Activated CD4-positive, alpha-beta memory T cell treated with anti-CD3 and anti-CD28 coated beads, Interleukin-2, amount 10 ng/mL, durations not matched to agents 7 days and 5 days (primary cell): ENCODE data around the gene EIF4EBP2. TPM values are rescaled to one million over a fixed set of nuclear protein-coding genes. Genes with fewer than 3 reads are reported as not detected.

Source experiments
- CTCF ChIA-PET: fragments of 350-600 bp; sonication (Branson Sonifier 250); formaldehyde crosslinking; loops from one replicate; lab custom pipeline; 2021; ENCODE audit warnings: antibody characterized with exemption, inconsistent platforms; lab: Charles Lee
- POLR2A ChIA-PET: fragments of 350-600 bp; sonication (Branson Sonifier 250); formaldehyde crosslinking; loops from one replicate; lab custom pipeline; 2021; ENCODE audit warnings: antibody characterized with exemption; lab: Charles Lee
- DNase-seq: peaks from one replicate; pipeline ENCODE4 v3.0.0-alpha.2; 2020
- H3K27ac Mint-ChIP-seq: one replicate; pipeline ENCODE4 v1.8.0; 2021; ENCODE audit warnings: mild to moderate bottlenecking, mixed read lengths
- H3K27me3 Mint-ChIP-seq: one replicate; pipeline ENCODE4 v1.8.0; 2021; ENCODE audit warnings: mixed read lengths
- H3K36me3 Mint-ChIP-seq: one replicate; pipeline ENCODE4 v1.8.0; 2021; ENCODE audit warnings: low read depth, mixed read lengths
- H3K4me1 Mint-ChIP-seq: one replicate; pipeline ENCODE4 v1.8.0; 2021; ENCODE audit warnings: mixed read lengths
- H3K4me3 Mint-ChIP-seq: one replicate; pipeline ENCODE4 v1.8.0; 2021; ENCODE audit warnings: mild to moderate bottlenecking, mixed read lengths
- H3K9me3 Mint-ChIP-seq: one replicate; pipeline ENCODE4 v1.8.0; 2021; ENCODE audit warnings: mixed read lengths
- total RNA-seq, 2 experiments: library from RNA; stranded (reverse); gene quantifications; one replicate each; pipeline ENCODE4 v1.2.3, GENCODE V29; 2021

The EIF4EBP2 gene
- total RNA-seq, 2 experiments from 2014 or later: 52.6 to 53.8 TPM

- Mint-ChIP-seq H3K27me3 (no peaks in the 10 kb centered on the region), H3K36me3 (no peaks in the 10 kb centered on the region), H3K4me1 (peaks cover 11% of the 10 kb centered on the region), H3K9me3 (no peaks in the 10 kb centered on the region), H3K4me3 (no peak overlapping the region), H3K27ac (no peak overlapping the region)
- CTCF ChIA-PET: interaction anchor here (0.6 to 11.4 kb wide), 5 partner anchors 17 to 247 kb away, joined by 3 to 313 read pairs (median 4); no protein-coding TSS in a partner anchor
- no peak for DNase-seq
- POLR2A ChIA-PET: interaction anchor here (1.6 kb wide), 1 partner anchor 135 kb away, joined by 5 read pairs; no protein-coding TSS in a partner anchor
Measured at GRCh38 chr10:70367195-70367796, 36.6 kb upstream of the EIF4EBP2 start.

GRCh38 chr10:70368774-70369482, 35.0 kb upstream of the EIF4EBP2 start:
- H3K27ac Mint-ChIP-seq: no peak overlapping the region
- ChIA-PET CTCF (interaction anchor here (11.4 kb wide), 1 partner anchor 145 kb away, joined by 313 read pairs; no protein-coding TSS in a partner anchor), POLR2A (no interaction called here)

GRCh38 chr10:70369498-70370018, 34.4 kb upstream of the EIF4EBP2 start:
- Mint-ChIP-seq H3K9me3 (no peaks in the 10 kb centered on the region), H3K27me3 (no peaks in the 10 kb centered on the region), H3K4me1 (peaks cover 3% of the 10 kb centered on the region), H3K27ac (no peak overlapping the region), H3K36me3 (no peaks in the 10 kb centered on the region), H3K4me3 (no peak overlapping the region)
- CTCF ChIA-PET: interaction anchor here (11.4 kb wide), 1 partner anchor 145 kb away, joined by 313 read pairs; no protein-coding TSS in a partner anchor
- no peak for DNase-seq
- POLR2A ChIA-PET: no interaction called here

More at GRCh38 chr10:70368774-70369482, 35.0 kb upstream of the EIF4EBP2 start:
- H3K4me1 Mint-ChIP-seq: peaks cover 9% of the 10 kb centered on the region
- no peaks in the 10 kb centered on the region for H3K9me3 Mint-ChIP-seq
- DNase-seq: no peak
- no peaks in the 10 kb centered on the region for H3K27me3 Mint-ChIP-seq
- H3K36me3 Mint-ChIP-seq: no peaks in the 10 kb centered on the region
- no peak overlapping the region for H3K4me3 Mint-ChIP-seq

- Mint-ChIP-seq H3K27ac (no peak overlapping the region), H3K36me3 (no peaks in the 10 kb centered on the region), H3K4me1 (no peaks in the 10 kb centered on the region), H3K9me3 (no peaks in the 10 kb centered on the region), H3K4me3 (no peak overlapping the region), H3K27me3 (no peaks in the 10 kb centered on the region)
- DNase-seq: no peak
- ChIA-PET POLR2A (no interaction called here), CTCF (no interaction called here)
Measured at GRCh38 chr10:70370766-70371165, 33.2 kb upstream of the EIF4EBP2 start.

GRCh38 chr10:70371846-70372245, 32.1 kb upstream of the EIF4EBP2 start:
- Mint-ChIP-seq H3K36me3 (no peaks in the 10 kb centered on the region), H3K27me3 (no peaks in the 10 kb centered on the region), H3K4me3 (no peak overlapping the region), H3K4me1 (no peaks in the 10 kb centered on the region), H3K9me3 (no peaks in the 10 kb centered on the region), H3K27ac (no peak overlapping the region)
- ChIA-PET CTCF (no interaction called here), POLR2A (interaction anchor here (0.7 kb wide), 1 partner anchor 156 kb away, joined by 3 read pairs; no protein-coding TSS in a partner anchor)
- DNase-seq: no peak

- peaks cover 6% of the 10 kb centered on the region for H3K9me3 Mint-ChIP-seq
- no peaks in the 10 kb centered on the region for H3K4me1 Mint-ChIP-seq
- peaks cover 7% of the 10 kb centered on the region for H3K36me3 Mint-ChIP-seq
- no peak overlapping the region for H3K4me3 Mint-ChIP-seq
- H3K27ac Mint-ChIP-seq: no peak overlapping the region
- ChIA-PET POLR2A (interaction anchor here (1.3 kb wide), 1 partner anchor 143 kb away, joined by 4 read pairs; no protein-coding TSS in a partner anchor), CTCF (interaction anchor here (0.7 to 2.1 kb wide), 5 partner anchors 10 to 214 kb away, joined by 3 to 5 read pairs (median 3); no protein-coding TSS in a partner anchor)
- no peaks in the 10 kb centered on the region for H3K27me3 Mint-ChIP-seq
- DNase-seq: no peak
Measured at GRCh38 chr10:70374775-70375614, 28.9 kb upstream of the EIF4EBP2 start.

GRCh38 chr10:70376436-70377378, 27.2 kb upstream of the EIF4EBP2 start:
- Mint-ChIP-seq H3K36me3 (peaks cover 7% of the 10 kb centered on the region), H3K27ac (no peak overlapping the region), H3K4me3 (no peak overlapping the region), H3K27me3 (no peaks in the 10 kb centered on the region), H3K9me3 (peaks cover 6% of the 10 kb centered on the region), H3K4me1 (peaks cover 10% of the 10 kb centered on the region)
- ChIA-PET CTCF (interaction anchor here (0.6 to 4.1 kb wide), 4 partner anchors 12 to 160 kb away, joined by 3 to 30 read pairs (median 4); partner anchors contain the start of gene EIF4EBP2), POLR2A (interaction anchor here (0.6 kb wide), 1 partner anchor 17 kb away, joined by 3 read pairs; no protein-coding TSS in a partner anchor)
- DNase-seq: no peak

GRCh38 chr10:70378122-70378521, 25.8 kb upstream of the EIF4EBP2 start:
- POLR2A ChIA-PET: interaction anchor here (4.5 kb wide), 1 partner anchor 27 kb away, joined by 35 read pairs; the partner anchor contains the start of gene EIF4EBP2
- no peak overlapping the region for H3K4me3 Mint-ChIP-seq
- CTCF ChIA-PET: interaction anchor here (1.8 to 4.9 kb wide), 6 partner anchors 9 to 156 kb away, joined by 4 to 30 read pairs (median 16); partner anchors contain the start of gene EIF4EBP2
- H3K9me3 Mint-ChIP-seq: peaks cover 6% of the 10 kb centered on the region
- no peak overlapping the region for H3K27ac Mint-ChIP-seq
- peaks cover 16% of the 10 kb centered on the region for H3K4me1 Mint-ChIP-seq
- peaks cover 7% of the 10 kb centered on the region for H3K36me3 Mint-ChIP-seq
- H3K27me3 Mint-ChIP-seq: no peaks in the 10 kb centered on the region
- DNase-seq: no peak

- peaks cover 6% of the 10 kb centered on the region for H3K9me3 Mint-ChIP-seq
- H3K4me1 Mint-ChIP-seq: peaks cover 16% of the 10 kb centered on the region
- CTCF ChIA-PET: interaction anchor here (0.6 to 4.9 kb wide), 17 partner anchors 8 to 233 kb away, joined by 3 to 30 read pairs (median 4); partner anchors contain the start of genes EIF4EBP2, SAR1A and TYSND1
- no peak overlapping the region for H3K27ac Mint-ChIP-seq
- DNase-seq: no peak
- peaks cover 7% of the 10 kb centered on the region for H3K36me3 Mint-ChIP-seq
- H3K27me3 Mint-ChIP-seq: no peaks in the 10 kb centered on the region
- POLR2A ChIA-PET: interaction anchor here (1.3 to 4.5 kb wide), 2 partner anchors 26 to 148 kb away, joined by 4 to 35 read pairs; partner anchors contain the start of gene EIF4EBP2
- no peak overlapping the region for H3K4me3 Mint-ChIP-seq
Measured at GRCh38 chr10:70379581-70380176, 24.3 kb upstream of the EIF4EBP2 start.

GRCh38 chr10:70380350-70381135, 23.4 kb upstream of the EIF4EBP2 start:
- Mint-ChIP-seq H3K4me1 (peaks cover 16% of the 10 kb centered on the region), H3K27ac (no peak overlapping the region), H3K9me3 (peaks cover 6% of the 10 kb centered on the region), H3K4me3 (peak overlapping the region; percentile 83), H3K36me3 (peaks cover 7% of the 10 kb centered on the region), H3K27me3 (no peaks in the 10 kb centered on the region)
- CTCF ChIA-PET: interaction anchor here (0.8 to 4.9 kb wide), 6 partner anchors 16 to 159 kb away, joined by 3 to 30 read pairs (median 14); partner anchors contain the start of gene EIF4EBP2
- POLR2A ChIA-PET: interaction anchor here (1.3 to 4.5 kb wide), 3 partner anchors 25 to 149 kb away, joined by 4 to 35 read pairs (median 9); partner anchors contain the start of gene EIF4EBP2
- DNase-seq: no peak
